Spleen (tissue), 7 donors: ENCODE measurements around the gene ASPDH.

Source experiments
- POLR2A ChIP-seq, 3 donors: fragments of 450-650 bp; IDR thresholded peaks; one replicate each; pipeline ENCODE4 v1.5.1; 2017; ENCODE audit warnings: antibody characterized with exemption in 3 of 3, mild to moderate bottlenecking in 1 of 3
- POLR2AphosphoS5 ChIP-seq, 3 donors: sonication (generic); formaldehyde crosslinking; IDR thresholded peaks; one replicate each; pipeline ENCODE4 v1.5.1; 2017; ENCODE audit warnings: antibody characterized with exemption in 3 of 3
- TF ChIP-seq, protein P1 (sequence below), 11 experiments: fragments of 200-600 bp in 7 of 11; fragments of 450-650 bp in 4 of 11; sonication (generic) in 4 of 11; IDR thresholded peaks in 8 of 11; conservative IDR thresholded peaks in 3 of 11; 1 replicate in 7 of 11; 2 replicates in 4 of 11; pipeline versions ENCODE4 v1.4.0 to v1.8.0; 2016 to 2021; ENCODE audit warnings: antibody characterized with exemption in 11 of 11, inconsistent platforms in 4 of 11, mild to moderate bottlenecking in 1 of 11
- donor health status: DM: no; HTN: no; CAD: no; lungs with moderate emphysema.
- donor health status: DM: no; HTN: no; CAD: no.
- donor health status: DM: no; HTN: no; CAD: no.

DNA sequence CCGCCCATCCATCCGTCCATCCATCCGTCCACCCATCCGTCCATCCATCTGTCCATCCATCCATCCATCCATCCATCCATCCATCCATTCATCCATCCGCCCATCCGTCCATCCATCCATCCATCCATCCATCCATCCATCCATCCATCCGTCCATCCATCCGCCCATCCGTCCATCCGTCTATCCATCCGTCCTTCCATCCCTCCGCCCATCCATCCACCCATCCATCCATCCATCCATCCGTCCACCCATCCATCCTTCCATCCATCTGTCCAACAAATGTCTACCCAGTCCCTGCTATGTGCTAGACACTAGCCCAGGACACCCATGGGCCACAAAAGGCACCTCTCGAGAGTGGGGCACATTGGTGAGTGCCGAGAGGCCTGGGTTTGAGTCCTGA lies 38.8 kb upstream of the ASPDH start:
- TF ChIP-seq, protein P1, sequence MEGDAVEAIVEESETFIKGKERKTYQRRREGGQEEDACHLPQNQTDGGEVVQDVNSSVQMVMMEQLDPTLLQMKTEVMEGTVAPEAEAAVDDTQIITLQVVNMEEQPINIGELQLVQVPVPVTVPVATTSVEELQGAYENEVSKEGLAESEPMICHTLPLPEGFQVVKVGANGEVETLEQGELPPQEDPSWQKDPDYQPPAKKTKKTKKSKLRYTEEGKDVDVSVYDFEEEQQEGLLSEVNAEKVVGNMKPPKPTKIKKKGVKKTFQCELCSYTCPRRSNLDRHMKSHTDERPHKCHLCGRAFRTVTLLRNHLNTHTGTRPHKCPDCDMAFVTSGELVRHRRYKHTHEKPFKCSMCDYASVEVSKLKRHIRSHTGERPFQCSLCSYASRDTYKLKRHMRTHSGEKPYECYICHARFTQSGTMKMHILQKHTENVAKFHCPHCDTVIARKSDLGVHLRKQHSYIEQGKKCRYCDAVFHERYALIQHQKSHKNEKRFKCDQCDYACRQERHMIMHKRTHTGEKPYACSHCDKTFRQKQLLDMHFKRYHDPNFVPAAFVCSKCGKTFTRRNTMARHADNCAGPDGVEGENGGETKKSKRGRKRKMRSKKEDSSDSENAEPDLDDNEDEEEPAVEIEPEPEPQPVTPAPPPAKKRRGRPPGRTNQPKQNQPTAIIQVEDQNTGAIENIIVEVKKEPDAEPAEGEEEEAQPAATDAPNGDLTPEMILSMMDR (IDR thresholded peaks at IDR 0.05 in 8 of 11, conservative IDR thresholded peaks at IDR 0.05 in 3 of 11), result no peak
- no peak for TF ChIP-seq POLR2AphosphoS5 (IDR thresholded peaks at IDR 0.05)
- TF ChIP-seq POLR2A (IDR thresholded peaks at IDR 0.05), result no peak
